Measurements from ENCODE around the gene ZC4H2. TPM values are rescaled to one million over a fixed set of nuclear protein-coding genes. Genes with fewer than 3 reads are reported as not detected.

Gene ZC4H2
- total and polyA plus RNA-seq, 8 donors: 2.2 to 5.6 (median 4.0) TPM

GRCh38 chrX:64867217-64867616, 109.0 kb downstream of the ZC4H2 start:
- Histone ChIP-seq H3K27ac (no peak overlapping the region), H3K4me3 (no peak overlapping the region), H3K36me3 (no peaks in the 10 kb centered on the region), H3K27me3 (peaks cover 0 to 7% (median 0%) of the 10 kb centered on the region in 4 donors), H3K9me3 (no peaks in the 10 kb centered on the region), H3K4me1 (no peaks in the 10 kb centered on the region)
- DNase-seq (no peak), FAIRE-seq (peak; percentile 47), ATAC-seq (no peak)
- intact Hi-C loops (cut with DNase I): no loop called here
- no peak for TF ChIP-seq CTCF (IDR thresholded peaks at IDR 0.05)

Other genes with a start within 250 kb of the ZC4H2 start
- under 1 TPM; 0.40 to 0.79 (median 0.56) TPM for gene ZC3H12B, start 58.4 kb upstream of the ZC4H2 start, total RNA-seq
- under 1 TPM; 0.15 to 0.38 TPM for gene ZC3H12B, start 58.4 kb upstream of the ZC4H2 start, polyA plus RNA-seq

All from pancreas (tissue), 10 donors.